Hematopoietic multipotent progenitor cell treated with erythropoietin and hydrocortisone succinate and interleukin-3 and kit ligand, for 15 days (in vitro differentiated cells): Measurements from ENCODE around the gene EPHA7.

Experiments used
- DNase-seq: peaks from one replicate; pipeline ENCODE4 v3.0.0-alpha.2; 2015; ENCODE audit warnings: low spot score

The EPHA7 gene

DNA sequence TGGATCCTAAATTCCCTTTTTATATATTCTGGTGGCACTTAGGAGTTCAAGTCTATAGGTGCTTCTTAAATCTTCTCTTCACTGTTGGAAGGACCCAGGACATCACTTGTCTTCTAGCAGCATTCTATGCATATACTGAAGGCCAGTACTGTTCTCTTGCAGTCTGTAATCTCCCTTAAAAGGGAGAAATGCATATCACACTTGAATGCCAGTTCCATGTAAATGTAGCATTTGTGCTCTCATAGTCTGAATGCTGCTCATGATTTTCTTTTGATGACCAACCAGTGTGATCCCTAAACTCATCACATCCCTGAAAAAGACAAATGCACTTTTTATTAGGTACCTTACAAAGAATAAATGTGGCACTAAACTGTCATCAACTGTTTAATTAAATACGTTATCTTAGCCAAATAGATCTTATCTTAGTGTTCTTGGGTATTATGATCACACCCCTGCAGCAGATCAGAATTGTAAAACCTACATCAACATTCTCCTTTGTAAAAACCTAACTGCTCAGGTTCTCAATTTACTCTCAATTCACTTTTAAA, 176.1 kb downstream of the EPHA7 start:
- no peak for DNase-seq

DNA sequence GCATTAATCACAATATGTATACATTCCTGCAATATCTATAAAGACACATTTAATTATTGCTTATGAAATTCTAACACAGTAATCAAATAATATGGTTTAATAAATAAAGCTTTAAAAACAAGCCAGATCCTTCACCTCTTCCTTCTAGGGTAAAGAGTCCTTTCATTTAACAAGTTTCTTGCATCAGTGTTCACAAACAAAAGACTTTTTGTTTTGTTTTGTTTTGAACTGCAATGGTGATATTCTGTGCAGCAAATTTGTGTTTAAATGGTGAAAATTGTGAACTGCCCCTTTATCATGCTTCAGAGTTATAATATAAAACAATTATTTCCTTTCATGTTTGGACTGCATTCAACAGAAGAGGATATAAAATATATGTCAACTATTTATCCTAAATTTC, 177.3 kb downstream of the EPHA7 start:
- no peak for DNase-seq

DNA sequence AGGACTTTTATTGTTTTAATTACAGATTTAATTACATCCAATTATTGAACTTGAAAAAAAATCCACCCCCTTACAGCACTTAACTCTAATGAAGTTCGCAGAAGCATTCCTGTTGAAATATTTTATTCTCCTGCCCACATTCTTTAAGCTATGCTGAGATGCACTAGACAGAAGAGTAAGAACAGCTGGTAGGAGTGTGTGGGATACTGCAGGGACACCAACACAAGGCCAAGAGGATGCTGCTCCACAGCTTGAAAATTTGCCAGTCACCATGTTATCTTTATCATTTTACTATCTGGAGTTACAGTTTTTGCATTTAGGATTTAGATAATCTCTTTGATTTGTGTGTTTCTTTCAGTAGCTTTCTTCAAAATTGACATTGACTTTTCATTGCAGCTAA, 180.7 kb downstream of the EPHA7 start:
- no peak for DNase-seq

DNA sequence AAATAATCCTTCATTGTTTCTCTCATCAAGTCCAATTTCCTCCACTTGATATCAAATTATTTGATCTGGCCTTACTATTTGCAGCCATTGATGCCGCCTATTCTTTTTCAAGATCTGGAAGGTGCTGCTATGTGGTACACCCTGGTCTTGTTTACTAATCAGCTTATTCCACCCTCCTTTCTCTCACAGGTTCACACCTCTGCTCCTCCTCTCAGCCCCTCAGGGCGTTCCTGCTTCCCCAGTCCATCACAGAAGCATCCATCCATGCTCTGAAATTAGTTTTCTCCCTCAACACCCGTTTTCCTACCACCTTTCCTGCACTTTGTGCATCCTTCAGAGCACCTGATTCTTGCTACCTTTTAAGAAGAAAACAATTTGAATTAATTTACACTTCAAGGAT, 183.6 kb downstream of the EPHA7 start:
- no peak for DNase-seq

DNA sequence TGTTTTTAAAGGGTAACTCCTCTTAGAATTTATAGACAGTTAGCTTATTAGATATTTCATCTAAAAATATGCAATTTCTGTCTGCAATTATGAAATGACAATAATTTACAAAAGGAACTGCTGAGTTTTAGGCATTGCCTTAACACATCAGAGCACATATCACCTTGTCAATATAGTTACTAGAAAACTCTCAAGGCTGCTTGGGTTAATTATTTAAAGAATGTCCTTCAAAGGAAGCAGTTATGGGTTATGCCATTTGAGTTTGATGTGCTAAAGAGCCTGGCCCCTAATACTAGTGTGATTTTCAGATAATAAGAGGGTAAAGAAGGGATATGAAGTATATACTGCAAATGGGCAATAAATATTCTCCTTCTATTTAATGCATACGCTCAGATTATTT, 192.5 kb downstream of the EPHA7 start:
- no peak for DNase-seq

DNA sequence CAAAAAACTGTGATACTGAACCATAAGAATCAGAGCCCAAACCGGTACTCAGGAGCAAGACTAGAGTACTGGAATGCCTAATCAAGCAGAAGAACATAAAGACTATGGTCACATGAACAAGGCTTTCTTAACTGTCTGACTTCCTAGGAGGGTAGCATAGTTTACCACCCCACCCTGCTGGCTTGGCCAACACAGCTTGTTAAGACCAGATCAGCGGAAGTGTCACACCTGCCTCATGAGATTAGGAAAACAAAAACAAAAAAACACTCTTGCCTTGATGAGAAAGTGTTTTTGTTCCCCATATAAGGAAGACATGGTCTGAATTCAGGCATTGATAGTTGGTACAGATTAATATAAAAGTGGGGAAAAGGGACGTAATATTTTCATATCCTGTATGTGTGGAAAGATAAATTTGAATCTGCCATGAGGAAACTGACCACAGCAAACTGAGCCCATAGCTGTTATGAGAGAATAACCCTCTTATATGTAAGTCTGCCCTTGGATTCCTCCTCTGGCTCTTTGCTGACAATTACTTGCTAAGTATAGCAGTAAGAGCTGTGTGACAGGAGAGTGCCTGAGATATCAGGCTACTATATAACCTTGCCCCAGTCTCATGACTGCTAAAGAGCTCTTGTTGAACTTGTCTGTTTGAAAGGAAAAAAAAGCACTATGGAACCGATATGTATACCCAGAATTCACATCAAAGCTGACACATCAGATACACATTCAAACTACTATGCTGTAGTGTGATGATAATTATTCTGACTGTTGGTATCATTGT, 197.1 kb downstream of the EPHA7 start:
- no peak for DNase-seq

DNA sequence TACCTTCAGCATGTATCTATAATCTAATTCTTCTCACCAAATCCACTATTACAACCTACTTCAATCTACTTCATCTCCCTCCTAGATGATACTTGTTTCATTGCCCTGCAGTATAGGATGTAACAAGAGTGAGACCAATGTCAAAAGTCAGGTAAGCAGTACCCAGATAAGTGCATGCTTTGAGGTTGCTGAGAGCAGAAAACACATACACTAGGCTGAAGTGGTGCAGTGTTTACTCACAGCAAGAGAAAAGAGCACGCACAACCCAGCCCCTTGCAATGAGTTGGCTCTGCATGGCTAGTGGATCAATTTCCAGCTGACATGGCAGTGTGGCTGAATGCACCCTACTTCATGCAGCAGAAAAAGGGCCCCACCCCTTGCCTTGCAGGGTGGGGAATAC, 199.9 kb downstream of the EPHA7 start:
- DNase-seq, result no peak

DNA sequence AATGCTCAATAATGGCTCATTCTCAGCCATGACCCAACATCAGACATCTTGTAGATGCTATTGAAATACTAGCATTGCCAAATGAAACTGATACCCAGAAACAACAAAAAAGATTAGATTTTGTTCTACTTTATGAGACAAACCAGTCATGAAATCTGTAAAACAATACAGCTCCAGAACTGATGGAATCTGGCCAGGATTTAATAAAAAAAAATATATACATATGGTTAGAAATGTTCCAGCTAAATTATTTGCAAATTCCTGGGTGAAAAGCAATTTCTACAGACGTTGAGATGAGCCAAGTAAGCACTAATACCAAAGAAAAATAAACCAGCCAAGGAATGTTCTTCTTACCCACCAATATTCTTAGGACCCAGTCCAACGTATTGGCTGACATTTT, 201.3 kb downstream of the EPHA7 start:
- DNase-seq, result no peak

DNA sequence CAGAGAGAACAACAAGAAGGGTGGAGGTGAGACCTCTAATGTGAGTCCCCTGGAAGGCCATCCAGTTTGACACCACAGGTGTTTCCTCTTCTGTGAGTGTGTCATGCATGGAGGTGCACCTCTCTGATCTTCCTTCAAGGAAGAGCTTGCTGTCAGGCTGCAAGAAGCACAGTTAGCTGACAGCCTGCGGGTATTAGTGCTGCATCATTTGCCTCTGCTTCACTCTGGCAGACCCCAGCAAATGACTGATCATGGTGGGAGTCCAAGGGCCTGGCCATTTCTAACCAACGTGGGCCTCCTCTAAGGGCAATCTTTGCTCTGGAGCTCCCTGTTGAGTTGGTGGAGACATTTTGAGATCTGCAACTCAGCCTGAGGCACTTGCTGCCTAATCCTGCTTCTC, 206.3 kb downstream of the EPHA7 start:
- DNase-seq, result no peak

DNA sequence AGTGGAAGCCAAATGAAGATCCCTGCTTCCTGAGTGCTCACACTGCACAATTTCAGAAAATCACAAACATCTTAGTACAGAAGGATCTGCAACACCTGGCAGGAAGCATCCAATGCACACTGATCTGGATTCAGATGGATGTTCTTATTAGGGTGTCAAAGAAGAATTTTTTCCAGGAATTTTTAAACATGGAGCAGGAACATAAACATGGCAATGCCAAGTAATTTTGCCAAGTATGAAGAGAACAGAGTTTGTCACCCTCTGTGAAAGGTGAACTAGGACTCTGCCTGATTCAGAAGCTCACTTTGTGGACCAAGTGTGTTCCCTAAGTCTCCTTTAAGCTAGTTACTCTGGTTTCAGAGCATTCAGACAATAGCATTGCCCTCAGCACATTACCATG, 208.5 kb downstream of the EPHA7 start:
- DNase-seq, result no peak

DNA sequence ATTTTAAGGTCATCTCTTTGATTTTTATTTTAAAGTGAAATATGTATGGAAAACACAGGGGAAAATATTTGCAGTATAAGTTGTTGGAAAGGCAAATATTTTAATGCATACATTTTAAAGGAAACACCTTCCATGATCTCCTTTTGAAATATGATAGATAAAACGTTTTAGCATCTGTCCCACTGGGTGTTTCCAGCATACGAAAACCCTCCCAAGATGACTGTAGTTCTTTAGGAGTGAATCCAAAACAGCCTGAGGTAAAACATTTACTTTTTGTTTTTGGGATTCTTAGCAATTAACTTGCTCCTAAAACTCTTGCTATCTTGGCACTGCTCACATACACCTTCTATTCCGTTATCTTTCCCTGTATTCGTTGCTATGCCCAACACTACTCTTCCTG, 210.0 kb downstream of the EPHA7 start:
- DNase-seq, result no peak

DNA sequence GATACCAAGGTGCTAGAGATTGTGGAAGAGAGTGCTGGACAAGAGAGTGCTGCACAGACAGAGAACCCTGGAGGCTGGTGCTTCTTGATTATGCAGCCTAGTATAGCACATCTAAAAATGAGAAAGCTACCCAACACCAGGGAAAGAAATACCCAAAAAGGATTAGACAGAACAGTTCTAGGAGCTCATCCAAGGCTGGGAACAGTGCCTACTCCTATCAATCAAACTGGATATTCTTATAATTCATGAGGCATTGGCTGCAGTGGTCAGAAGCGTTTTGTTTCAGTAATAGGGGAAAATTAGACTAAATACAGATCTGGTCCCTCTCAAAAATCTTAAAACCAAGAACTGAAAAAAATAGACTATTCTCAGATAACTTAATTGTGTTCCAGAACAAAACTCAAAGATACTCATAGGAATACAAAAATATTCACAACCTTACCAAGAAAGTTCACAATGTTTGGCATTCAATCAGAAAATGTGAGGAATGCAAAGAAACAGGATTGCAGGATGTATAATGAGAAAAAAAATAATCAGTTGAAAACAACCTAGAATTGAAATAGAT, 222.9 kb downstream of the EPHA7 start:
- DNase-seq, result no peak

DNA sequence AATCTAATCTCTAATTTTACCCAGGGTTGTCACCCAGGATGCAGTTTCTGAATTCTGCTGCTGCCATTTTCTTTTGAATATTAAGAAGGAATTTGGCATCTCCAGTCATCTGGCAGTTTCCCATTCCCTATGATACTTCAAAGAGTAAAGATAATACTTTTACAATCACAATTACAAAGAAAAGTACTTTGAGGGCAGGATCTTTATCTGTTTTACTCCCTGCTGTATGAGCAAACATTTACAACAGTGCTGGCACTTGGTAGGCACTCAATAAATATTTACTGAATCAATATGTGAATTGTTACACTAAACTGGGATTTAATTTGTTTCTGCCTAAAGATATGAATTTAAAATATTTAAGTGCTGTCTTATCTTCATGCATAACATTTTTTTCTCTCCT, 224.9 kb downstream of the EPHA7 start:
- no peak for DNase-seq

DNA sequence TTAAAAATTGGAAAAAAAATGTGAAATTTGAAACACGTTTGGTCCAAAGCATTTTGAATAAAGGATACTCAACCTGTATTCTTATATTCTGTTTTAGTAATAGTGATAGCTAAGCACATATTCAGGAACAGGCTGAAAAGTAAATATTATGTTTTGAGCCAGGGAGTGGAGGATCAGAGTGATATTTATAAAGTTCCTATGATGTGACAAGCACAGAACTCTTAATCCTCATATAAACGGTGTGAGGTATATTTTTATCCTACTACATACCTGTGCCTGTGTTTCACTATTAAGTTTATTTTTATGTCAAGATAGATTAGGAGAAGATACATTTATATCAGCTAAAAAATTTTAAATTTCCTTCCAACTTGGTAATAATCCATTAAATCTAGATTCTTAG, 225.5 kb downstream of the EPHA7 start:
- DNase-seq, result no peak
